HepG2 (cell line): ENCODE results near the gene ZAR1L. TPM values are rescaled to one million over a fixed set of nuclear protein-coding genes. Genes with fewer than 3 reads are reported as not detected.

Experiments
- ATAC-seq: fragments of 200-7000 bp; cut with Tn5 transposase; 3 replicates; pipeline ENCODE4 v1.9.1; 2020; ENCODE audit warnings: mild to moderate bottlenecking, moderate library complexity
- BruUV-seq: library from RNA; stranded (reverse); fragments of 400-500 nt; replicated peaks from 2 replicates; lab custom pipeline; 2021; lab: Mats Ljungman, UMichigan
- CTCF ChIA-PET: fragments of 300-600 bp; formaldehyde crosslinking; extraction: SDS; loops from one replicate; lab custom pipeline; 2021; ENCODE audit warnings: low total read pairs, inconsistent platforms, low intra/inter-chr PET ratio; lab: Yijun Ruan, JAX
- POLR2A ChIA-PET: fragments of 350-600 bp; sonication (Branson Sonifier 250); formaldehyde crosslinking; loops from one replicate; lab custom pipeline; 2020; ENCODE audit warnings: antibody characterized with exemption, inconsistent platforms; lab: Yijun Ruan, JAX
- DNase-seq: peaks from one replicate; pipeline ENCODE4 v3.0.0-alpha.2; 2015; ENCODE audit warnings: low spot score
- FAIRE-seq: peaks from 3 replicates; lab custom pipeline; 2011; peaks lifted over from hg19 to GRCh38; lab: Jason Lieb, UNC
- H2AFZ ChIP-seq: one replicate; pipeline ENCODE4 v1.6.1; 2011; ENCODE audit warnings: low read length, inconsistent platforms
- H3K27ac ChIP-seq: fragments of 300-600 bp; 3 replicates; pipeline ENCODE4 v1.8.0; 2011; ENCODE audit warnings: mixed run types, mild to moderate bottlenecking, mixed read lengths, low read length, inconsistent platforms; ENCODE audit not compliant: insufficient read depth; ENCODE audit errors: extremely low read length
- H3K27me3 ChIP-seq, 2 experiments: fragments of 200-600 bp in 1 of 2; 2 replicates in 1 of 2; 3 replicates in 1 of 2; pipeline versions ENCODE4 v1.6.0 to v1.8.0; 2011; ENCODE audit warnings: low read length in 2 of 2, mild to moderate bottlenecking in 2 of 2, moderate library complexity in 2 of 2, inconsistent platforms in 1 of 2; ENCODE audit not compliant: insufficient read depth in 2 of 2, control insufficient read depth in 1 of 2
- H3K36me3 ChIP-seq, 2 experiments: fragments of 200-600 bp in 1 of 2; replicated peaks in 1 of 2; 2 replicates in 1 of 2; 3 replicates in 1 of 2; pipeline versions ENCODE4 v1.5.1 to v1.8.0; 2011; ENCODE audit warnings: low read length in 2 of 2, inconsistent platforms in 1 of 2; ENCODE audit not compliant: insufficient read depth in 2 of 2, control insufficient read depth in 1 of 2
- H3K4me1 ChIP-seq: 2 replicates; pipeline ENCODE4 v1.5.1; 2012; ENCODE audit warnings: low read length, inconsistent platforms; ENCODE audit not compliant: insufficient read depth
- H3K4me2 ChIP-seq: 2 replicates; pipeline ENCODE4 v1.6.0; 2011; ENCODE audit warnings: low read depth, low read length, inconsistent platforms
- H3K4me3 ChIP-seq, 3 experiments: fragments of 200-600 bp in 1 of 3; sonication (generic), shearing (Covaris generic) in 1 of 3; replicated peaks in 1 of 3; 2 replicates each; pipeline ENCODE4 v1.5.1; 2011 to 2016; ENCODE audit warnings: low read length in 3 of 3, inconsistent platforms in 2 of 3, low read depth in 2 of 3, mild to moderate bottlenecking in 2 of 3, control low read depth in 1 of 3, mixed read lengths in 1 of 3; ENCODE audit not compliant: insufficient read depth in 1 of 3
- H3K79me2 ChIP-seq: one replicate; pipeline ENCODE4 v1.6.1; 2011; ENCODE audit warnings: low read length, inconsistent platforms; ENCODE audit not compliant: insufficient read depth
- H3K9ac ChIP-seq: 2 replicates; pipeline ENCODE4 v1.6.0; 2011; ENCODE audit warnings: mild to moderate bottlenecking, low read depth, low read length, inconsistent platforms; ENCODE audit not compliant: insufficient read depth
- H3K9me3 ChIP-seq: 2 replicates; pipeline ENCODE4 v1.5.1; 2012; ENCODE audit warnings: mild to moderate bottlenecking, low read length
- H4K20me1 ChIP-seq: 2 replicates; pipeline ENCODE4 v1.6.0; 2011; ENCODE audit warnings: inconsistent platforms, mild to moderate bottlenecking, low read length, moderate library complexity; ENCODE audit not compliant: insufficient read depth
- HIC2 ChIP-seq: sonication (generic); formaldehyde crosslinking; IDR thresholded peaks from 2 replicates; pipeline ENCODE4 v1.9.0; 2022; ENCODE audit warnings: low read depth, missing genetic modification reagents
- HMG20B ChIP-seq: conservative IDR thresholded peaks from 2 replicates; pipeline ENCODE4 v1.6.1; 2016; ENCODE audit warnings: missing genetic modification reagents, missing compliant biosample characterization
- JUN ChIP-seq: sonication (generic); formaldehyde crosslinking; IDR thresholded peaks from 2 replicates; pipeline ENCODE4 v1.4.0; 2020; ENCODE audit warnings: mild to moderate bottlenecking, missing genetic modification reagents
- MNT ChIP-seq: fragments of 450-650 bp; IDR thresholded peaks from 2 replicates; pipeline ENCODE4 v1.6.1; 2016
- MYNN ChIP-seq: sonication (generic); formaldehyde crosslinking; IDR thresholded peaks from 2 replicates; pipeline ENCODE4 v1.4.0; 2020; ENCODE audit warnings: mild to moderate bottlenecking, low read depth, missing genetic modification reagents
- NFYC ChIP-seq: IDR thresholded peaks from 2 replicates; pipeline ENCODE4 v1.6.1; 2016; ENCODE audit warnings: missing genetic modification reagents, missing compliant biosample characterization
- TBL1XR1 ChIP-seq: fragments of 150-350 bp; IDR thresholded peaks from 2 replicates; pipeline ENCODE4 v1.6.1; 2014; ENCODE audit warnings: borderline replicate concordance, low read length; ENCODE audit not compliant: partially characterized antibody
- U2AF2 ChIP-seq: fragments of 200-400 bp; formaldehyde crosslinking; IDR thresholded peaks from 2 replicates; pipeline ENCODE4 v1.6.1; 2017; ENCODE audit warnings: low read depth, mild to moderate bottlenecking, low read length
- WIZ ChIP-seq: sonication (generic); formaldehyde crosslinking; IDR thresholded peaks from 2 replicates; pipeline ENCODE4 v1.5.1; 2020; ENCODE audit warnings: mild to moderate bottlenecking, missing genetic modification reagents
- YY1 ChIP-seq: IDR thresholded peaks from 2 replicates; pipeline ENCODE4 v1.6.1; 2011; ENCODE audit warnings: low read length, low read depth, moderate library complexity, mild to moderate bottlenecking; ENCODE audit not compliant: insufficient read depth, insufficient replicate concordance
- ZNF354B ChIP-seq: sonication (generic); formaldehyde crosslinking; IDR thresholded peaks from 2 replicates; pipeline ENCODE4 v1.8.0; 2022; ENCODE audit warnings: mild to moderate bottlenecking, missing genetic modification reagents
- ZNF407 ChIP-seq: sonication (generic); formaldehyde crosslinking; IDR thresholded peaks from one replicate; pipeline ENCODE4 v1.5.1; 2020; ENCODE audit warnings: mild to moderate bottlenecking, missing genetic modification reagents; ENCODE audit errors: not compliant biosample characterization
- ZNF564 ChIP-seq: sonication (generic); formaldehyde crosslinking; IDR thresholded peaks from 2 replicates; pipeline ENCODE4 v1.8.1; 2023; ENCODE audit warnings: mild to moderate bottlenecking, missing genetic modification reagents
- ZNF652 ChIP-seq: IDR thresholded peaks from 2 replicates; pipeline ENCODE4 v1.6.1; 2016; ENCODE audit warnings: low read depth, borderline replicate concordance
- WGBS: methylation state at CpG from one replicate; pipeline ENCODE4 v1.1.6; 2017; ENCODE audit warnings: low lambda C conversion rate; 5-methylcytosine and 5-hydroxymethylcytosine counted together
- in situ Hi-C: cut with HindIII; loops from 2 replicates; pipeline ENCODE4 v1.10.0; 2017; ENCODE audit warnings: low pct_unique_long_range_greater_than_20kb; ENCODE audit not compliant: extremely low pct_ligation_motif_present
- intact Hi-C: fragments of 100-400 bp; cut with micrococcal nuclease; formaldehyde crosslinking; loops from one replicate; pipeline ENCODE4 v1.10.0; 2022; ENCODE audit not compliant: unreplicated experiment
- polyA plus RNA-seq, 8 experiments: library from polyadenylated mRNA; depleted of rRNA in 3 of 8; stranded (reverse) in 7 of 8; unstranded in 1 of 8; fragments of >200 nt; fragmentation: Illumina TruSeq in 4 of 8; extraction: Trizol in 4 of 8; gene quantifications; 2 replicates each; pipeline versions ENCODE4 v1.2.1 to v1.2.3, GENCODE V29; 2011 to 2016; ENCODE audit warnings: low read depth in 4 of 8, missing spikeins in 1 of 8, mixed read lengths in 1 of 8; ENCODE audit not compliant: insufficient read depth in 1 of 8
- total RNA-seq, 5 experiments: library from RNA; depleted of rRNA; stranded (reverse); fragments of >200 nt; fragmentation: Illumina TruSeq; extraction: Trizol; gene quantifications; 2 replicates each; pipeline ENCODE4 v1.2.3, GENCODE V29; 2016; ENCODE audit warnings: low read depth in 1 of 5

ZAR1L gene
- total and polyA plus RNA-seq, 2 of the 13 experiments (the other 11 are each of a cell fraction or from before 2014, with no cell fraction given): 0.09 TPM; not detected in 1

- POLR2A ChIA-PET: no interaction called here
- H3K36me3 ChIP-seq: peaks cover 2 to 3% of the 10 kb centered on the region in 2 experiments; a peak in 2 of 5 replicates
- BruUV-seq: no TSS peak
- H3K4me2 ChIP-seq: no peak overlapping the region
- peaks cover 18% of the 10 kb centered on the region for H3K4me1 ChIP-seq
- WGBS: 90% methylated on average over 2 of the region's 2 CpGs
- H2AFZ ChIP-seq: no peak overlapping the region
- H3K79me2 ChIP-seq: no peaks in the 10 kb centered on the region
- no peak for ATAC-seq
- no peak for FAIRE-seq
- H3K9me3 ChIP-seq: no peaks in the 10 kb centered on the region
- intact Hi-C loops (no loop called here), in situ Hi-C loops (no loop called here)
- H3K9ac ChIP-seq: no peak overlapping the region
- H3K4me3 ChIP-seq: no peak overlapping the region
- H3K27ac ChIP-seq: no peak overlapping the region
- no peaks in the 10 kb centered on the region; a peak in 1 of 5 replicates for H3K27me3 ChIP-seq
- H4K20me1 ChIP-seq: no peaks in the 10 kb centered on the region
- no peak for DNase-seq
- CTCF ChIA-PET: no interaction called here
- TF ChIP-seq HMG20B (CRISPR knock-in tag) (no peak), ZNF354B (no peak), NFYC (CRISPR knock-in tag) (no peak), MYNN (CRISPR knock-in tag) (no peak), U2AF2 (no peak), JUN (CRISPR knock-in tag) (no peak), TBL1XR1 (no peak), ZNF407 (no peak), YY1 (no peak), HIC2 (CRISPR knock-in tag) (no peak), ZNF652 (CRISPR knock-in tag) (no peak), MNT (no peak), WIZ (CRISPR knock-in tag) (no peak), ZNF564 (no peak)
Observed at GRCh38 chr13:32297206-32297605, 18.0 kb downstream of the ZAR1L start.
